Glutamatergic neuron (in vitro differentiated cells): Measurements from ENCODE around the gene PLEKHA7. TPM values are rescaled to one million over a fixed set of nuclear protein-coding genes. Genes with fewer than 3 reads are reported as not detected.
"Not testable (repeated sequence)": the region's sequence is repeated elsewhere in the genome, so short reads cannot be mapped to it uniquely, and the experiment has no call there.

ENCODE experiments used
- DNase-seq: peaks from one replicate; pipeline ENCODE4 v3.0.0; 2022
- H3K27ac Mint-ChIP-seq: one replicate; pipeline ENCODE4 v1.8.0; 2020; ENCODE audit warnings: mild to moderate bottlenecking, mixed read lengths, inconsistent platforms; ENCODE audit not compliant: unreplicated experiment
- H3K27me3 Mint-ChIP-seq: one replicate; pipeline ENCODE4 v1.8.0; 2020; ENCODE audit warnings: mild to moderate bottlenecking, moderate library complexity, mixed read lengths, inconsistent platforms; ENCODE audit not compliant: unreplicated experiment
- H3K36me3 Mint-ChIP-seq: one replicate; pipeline ENCODE4 v1.8.0; 2020; ENCODE audit warnings: mild to moderate bottlenecking, mixed read lengths, inconsistent platforms; ENCODE audit not compliant: unreplicated experiment
- H3K4me1 Mint-ChIP-seq: one replicate; pipeline ENCODE4 v1.8.0; 2020; ENCODE audit warnings: mild to moderate bottlenecking, low read depth, mixed read lengths, inconsistent platforms; ENCODE audit not compliant: unreplicated experiment
- H3K4me3 Mint-ChIP-seq: one replicate; pipeline ENCODE4 v1.8.0; 2020; ENCODE audit warnings: mild to moderate bottlenecking, mixed read lengths, inconsistent platforms; ENCODE audit not compliant: unreplicated experiment
- H3K9me3 Mint-ChIP-seq: one replicate; pipeline ENCODE4 v1.8.0; 2020; ENCODE audit warnings: mild to moderate bottlenecking, moderate library complexity, mixed read lengths, inconsistent platforms; ENCODE audit not compliant: unreplicated experiment
- total RNA-seq: library from RNA; stranded (reverse); fragmentation: NEBNext Ultra II Directional; extraction: Animal tissue kit (Norgen Biotek cat#: 25700); gene quantifications from one replicate; pipeline ENCODE4 v1.2.1, GENCODE V29; 2021; ENCODE audit not compliant: unreplicated experiment
- TF ChIP-seq, protein P1 (sequence below): fragments of 200-600 bp; sonication (generic); IDR thresholded peaks from one replicate; pipeline ENCODE4 v1.5.0; 2021; ENCODE audit not compliant: partially characterized antibody, unreplicated experiment

Gene PLEKHA7
- total RNA-seq, 1 donor from 2014 or later: 5.7 TPM

DNA sequence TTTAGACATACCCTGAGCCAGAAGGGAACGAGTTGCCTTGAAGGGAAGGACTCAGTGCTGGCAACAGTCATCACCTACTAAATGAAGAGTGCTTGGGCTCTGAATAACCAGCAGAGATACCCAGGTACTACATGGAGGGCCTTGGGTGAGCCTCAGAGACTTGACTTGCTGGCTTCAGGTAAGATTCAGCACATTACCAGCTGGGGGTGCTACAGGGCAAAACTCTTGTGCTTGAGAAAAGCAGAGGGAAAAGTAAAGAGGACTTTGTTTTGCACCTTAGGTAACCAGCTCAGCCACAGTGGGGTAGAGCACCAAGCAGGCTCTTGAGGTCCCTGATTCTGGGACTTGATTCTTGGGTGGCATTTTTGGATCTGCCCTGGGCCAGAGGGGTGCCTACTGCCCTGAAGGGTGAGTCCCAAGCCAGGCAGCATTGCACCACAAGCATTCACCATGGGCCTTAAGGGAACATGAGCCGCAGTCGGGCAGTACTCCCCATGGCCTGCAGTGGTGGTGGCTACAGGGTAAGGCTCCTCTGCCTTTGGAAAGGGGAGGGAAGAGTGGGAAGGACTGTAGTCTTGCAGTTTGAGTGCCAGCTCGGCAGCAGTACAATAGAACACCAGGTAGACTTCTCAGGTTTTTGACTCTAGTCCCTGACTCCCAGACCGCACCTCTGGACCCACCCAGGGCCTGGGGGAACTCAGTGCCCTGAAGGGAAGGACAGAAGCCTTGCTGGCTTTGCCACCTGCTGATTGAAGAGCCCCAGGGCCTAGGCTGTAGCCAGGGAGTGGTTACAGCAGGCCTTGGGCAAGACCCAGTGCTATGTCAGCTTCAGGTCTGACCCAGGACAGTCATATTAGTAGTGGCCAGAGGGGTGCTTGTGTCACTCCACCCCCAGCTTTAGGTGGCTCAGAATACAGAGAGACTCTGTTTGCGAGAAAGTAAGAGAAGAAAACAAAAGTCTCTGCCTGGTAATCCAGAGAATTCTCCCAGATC lies 22.7 kb upstream of the PLEKHA7 start:
- no peak for DNase-seq

DNA sequence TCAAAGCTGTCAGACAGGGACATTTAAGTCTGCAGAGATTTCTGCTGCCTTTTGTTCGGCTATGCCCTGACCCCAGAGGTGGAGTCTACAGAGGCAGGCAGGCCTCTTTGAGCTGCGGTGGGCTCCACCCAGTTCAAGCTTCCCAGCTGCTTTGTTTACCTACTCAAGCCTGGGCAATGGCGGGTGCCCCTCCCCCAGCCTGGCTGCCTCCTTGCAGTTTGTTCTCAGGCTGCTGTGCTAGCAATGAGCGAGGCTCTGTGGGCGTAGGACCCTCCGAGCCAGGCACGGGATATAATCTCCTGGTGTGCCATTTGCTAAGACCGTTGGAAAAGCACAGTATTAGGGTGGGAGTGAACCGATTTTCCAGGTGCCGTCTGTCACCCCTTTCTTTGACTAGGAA lies 19.8 kb upstream of the PLEKHA7 start:
- H3K4me1 Mint-ChIP-seq, H3K27ac Mint-ChIP-seq, H3K9me3 Mint-ChIP-seq, DNase-seq, H3K4me3 Mint-ChIP-seq, H3K27me3 Mint-ChIP-seq: not testable (repeated sequence)
- peaks cover 12% of the 10 kb centered on the region for H3K36me3 Mint-ChIP-seq

More for the DNA sequence above, 22.7 kb upstream of the PLEKHA7 start:
- TF ChIP-seq, protein P1, sequence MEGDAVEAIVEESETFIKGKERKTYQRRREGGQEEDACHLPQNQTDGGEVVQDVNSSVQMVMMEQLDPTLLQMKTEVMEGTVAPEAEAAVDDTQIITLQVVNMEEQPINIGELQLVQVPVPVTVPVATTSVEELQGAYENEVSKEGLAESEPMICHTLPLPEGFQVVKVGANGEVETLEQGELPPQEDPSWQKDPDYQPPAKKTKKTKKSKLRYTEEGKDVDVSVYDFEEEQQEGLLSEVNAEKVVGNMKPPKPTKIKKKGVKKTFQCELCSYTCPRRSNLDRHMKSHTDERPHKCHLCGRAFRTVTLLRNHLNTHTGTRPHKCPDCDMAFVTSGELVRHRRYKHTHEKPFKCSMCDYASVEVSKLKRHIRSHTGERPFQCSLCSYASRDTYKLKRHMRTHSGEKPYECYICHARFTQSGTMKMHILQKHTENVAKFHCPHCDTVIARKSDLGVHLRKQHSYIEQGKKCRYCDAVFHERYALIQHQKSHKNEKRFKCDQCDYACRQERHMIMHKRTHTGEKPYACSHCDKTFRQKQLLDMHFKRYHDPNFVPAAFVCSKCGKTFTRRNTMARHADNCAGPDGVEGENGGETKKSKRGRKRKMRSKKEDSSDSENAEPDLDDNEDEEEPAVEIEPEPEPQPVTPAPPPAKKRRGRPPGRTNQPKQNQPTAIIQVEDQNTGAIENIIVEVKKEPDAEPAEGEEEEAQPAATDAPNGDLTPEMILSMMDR: no peak
- Mint-ChIP-seq H3K27ac (no peak overlapping the region), H3K27me3 (peaks cover 2% of the 10 kb centered on the region), H3K36me3 (peaks cover 12% of the 10 kb centered on the region), H3K4me3 (no peak overlapping the region), H3K4me1 (no peaks in the 10 kb centered on the region), H3K9me3 (peaks cover 4% of the 10 kb centered on the region)

DNA sequence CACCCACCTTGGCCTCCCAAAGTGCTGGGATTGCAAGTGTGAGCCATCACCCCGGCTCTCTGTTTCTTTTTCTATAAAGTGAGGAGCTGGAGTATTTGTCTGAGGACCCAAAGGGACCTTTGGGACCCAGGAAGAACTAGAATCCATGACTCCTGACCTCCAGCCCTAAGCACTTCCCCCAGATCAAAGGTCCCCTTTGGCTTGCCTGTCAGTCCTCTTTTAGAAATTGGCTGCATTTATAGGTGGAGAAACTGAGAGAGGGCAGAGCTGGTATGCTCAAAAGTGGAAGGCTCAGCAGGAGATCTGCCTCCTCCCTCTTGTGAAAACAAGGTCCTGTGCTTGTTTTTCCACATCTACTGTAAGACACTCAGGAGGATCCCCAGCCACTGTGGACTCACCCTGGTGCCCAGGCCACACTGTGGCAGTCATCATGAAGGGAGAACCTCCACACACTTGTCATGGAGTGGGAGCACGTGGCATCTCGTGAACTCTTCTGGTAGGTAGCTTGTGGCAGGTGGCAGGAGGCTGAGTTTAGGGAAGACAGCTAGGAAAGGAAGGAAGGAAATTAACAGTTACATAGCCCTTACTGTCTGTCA lies 12.4 kb upstream of the PLEKHA7 start:
- Mint-ChIP-seq H3K36me3 (no peaks in the 10 kb centered on the region), H3K4me3 (no peak overlapping the region), H3K27ac (no peak overlapping the region), H3K4me1 (no peaks in the 10 kb centered on the region), H3K9me3 (peaks cover 1% of the 10 kb centered on the region), H3K27me3 (peaks cover 2% of the 10 kb centered on the region)
- TF ChIP-seq, protein P1: no peak
- DNase-seq: no peak

DNA sequence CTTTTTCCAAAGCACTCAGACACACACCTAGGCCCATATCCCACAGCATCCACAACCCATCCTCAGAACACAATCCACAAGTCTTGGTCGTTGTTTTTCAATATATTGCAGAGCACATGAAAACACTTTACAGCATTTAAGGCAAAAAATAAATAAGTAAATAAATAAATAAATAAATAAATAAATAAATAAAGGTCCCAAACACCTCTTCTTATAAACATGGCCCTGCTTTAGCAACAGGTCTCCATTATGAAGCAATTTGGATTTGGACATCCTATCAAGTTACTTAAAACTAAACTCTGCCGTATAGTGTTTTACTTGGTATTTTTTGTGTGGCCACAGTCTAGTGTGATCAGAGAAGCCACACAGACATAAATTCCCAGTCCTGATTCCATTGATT lies 10.7 kb upstream of the PLEKHA7 start:
- no peak overlapping the region for H3K4me3 Mint-ChIP-seq
- TF ChIP-seq, protein P1: no peak
- no peaks in the 10 kb centered on the region for H3K36me3 Mint-ChIP-seq
- H3K27ac Mint-ChIP-seq: no peak overlapping the region
- no peaks in the 10 kb centered on the region for H3K4me1 Mint-ChIP-seq
- H3K27me3 Mint-ChIP-seq: peaks cover 2% of the 10 kb centered on the region
- DNase-seq: no peak
- H3K9me3 Mint-ChIP-seq: peaks cover 1% of the 10 kb centered on the region

DNA sequence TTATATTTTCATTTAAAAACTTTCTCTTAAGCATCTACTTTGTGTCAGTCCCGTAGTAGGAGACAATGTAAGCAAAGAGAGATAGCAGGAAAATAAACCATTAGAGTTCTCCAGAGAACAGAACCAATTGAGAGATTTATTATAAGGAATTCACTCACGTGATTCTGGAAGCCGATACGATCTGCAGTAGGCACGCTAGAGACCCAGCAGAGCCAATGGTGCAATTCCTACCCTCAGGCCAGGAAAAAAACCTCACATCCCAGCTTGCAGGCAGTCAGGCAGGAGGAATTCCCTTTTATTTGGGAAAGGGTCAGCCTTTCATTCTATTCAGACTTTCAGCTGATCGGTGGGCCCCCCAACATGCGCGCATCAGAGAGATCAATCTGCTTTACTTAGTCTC lies 7.3 kb upstream of the PLEKHA7 start:
- TF ChIP-seq, protein P1: no peak
- H3K27ac Mint-ChIP-seq: no peak overlapping the region
- H3K4me3 Mint-ChIP-seq: no peak overlapping the region
- peaks cover 1% of the 10 kb centered on the region for H3K9me3 Mint-ChIP-seq
- no peaks in the 10 kb centered on the region for H3K36me3 Mint-ChIP-seq
- peaks cover 2% of the 10 kb centered on the region for H3K27me3 Mint-ChIP-seq
- H3K4me1 Mint-ChIP-seq: no peaks in the 10 kb centered on the region
- no peak for DNase-seq
